AG04449 (cell line): ENCODE data around the gene ARHGEF18.

ENCODE experiments used
- CTCF ChIA-PET: fragments of 350-600 bp; formaldehyde crosslinking; extraction: SDS; loops from one replicate; lab custom pipeline; 2021; ENCODE audit warnings: antibody characterized with exemption; lab: Yijun Ruan, JAX
- POLR2A ChIA-PET: fragments of 400-600, 350-600 bp; formaldehyde crosslinking; extraction: SDS; loops from one replicate; lab custom pipeline; 2020; ENCODE audit warnings: antibody characterized with exemption, inconsistent platforms; lab: Yijun Ruan, JAX
- DNase-seq: peaks from one replicate; pipeline ENCODE4 v3.0.0-alpha.2; 2010; ENCODE audit warnings: low read depth, low spot score
- H3K4me3 ChIP-seq: 2 replicates; pipeline ENCODE4 v1.5.1; 2011; ENCODE audit warnings: low read depth, mild to moderate bottlenecking, control low read depth, low read length
- CTCF ChIP-seq: IDR thresholded peaks from one replicate; pipeline ENCODE4 v1.5.1; 2011; ENCODE audit warnings: mild to moderate bottlenecking, moderate library complexity, low read length, control low read depth, inconsistent platforms; ENCODE audit not compliant: insufficient read depth; ENCODE audit errors: missing control alignments

The ARHGEF18 gene

GRCh38 chr19:7355151-7355820 lies 6.5 kb downstream of the ARHGEF18 start:
- TF ChIP-seq CTCF = no peak
- H3K4me3 ChIP-seq = no peak overlapping the region
- CTCF ChIA-PET = interaction anchor here (0.8 to 6.3 kb wide), 28 partner anchors 11 to 447 kb away, joined by 3 to 92 read pairs (median 7); partner anchors contain the start of genes MCOLN1, PNPLA6 and TRAPPC5
- no peak for DNase-seq
- POLR2A ChIA-PET = no interaction called here

GRCh38 chr19:7355871-7356270 lies 7.1 kb downstream of the ARHGEF18 start:
- no peak for DNase-seq
- ChIA-PET POLR2A (no interaction called here), CTCF (interaction anchor here (0.8 to 6.3 kb wide), 19 partner anchors 11 to 446 kb away, joined by 3 to 92 read pairs (median 13); partner anchors contain the start of genes MCOLN1, PNPLA6 and TRAPPC5)
- H3K4me3 ChIP-seq = no peak overlapping the region
- no peak for TF ChIP-seq CTCF

- TF ChIP-seq CTCF = no peak
- CTCF ChIA-PET = interaction anchor here (0.7 to 6.3 kb wide), 12 partner anchors 9 to 445 kb away, joined by 3 to 92 read pairs (median 9); partner anchors contain the start of gene TRAPPC5
- POLR2A ChIA-PET = interaction anchor here (0.7 kb wide), 1 partner anchor 855 kb away, joined by 4 read pairs; no protein-coding TSS in a partner anchor
- no peak for DNase-seq
- no peak overlapping the region for H3K4me3 ChIP-seq
Observed at GRCh38 chr19:7356899-7357627, 8.3 kb downstream of the ARHGEF18 start.

- TF ChIP-seq CTCF = no peak
- ChIA-PET CTCF (interaction anchor here (1.3 to 6.3 kb wide), 5 partner anchors 17 to 323 kb away, joined by 4 to 92 read pairs (median 8); partner anchors contain the start of gene TRAPPC5), POLR2A (no interaction called here)
- no peak overlapping the region for H3K4me3 ChIP-seq
- DNase-seq = no peak
Observed at GRCh38 chr19:7358102-7358597, 9.4 kb downstream of the ARHGEF18 start.

GRCh38 chr19:7360393-7360984 lies 11.8 kb downstream of the ARHGEF18 start:
- H3K4me3 ChIP-seq = no peak overlapping the region
- ChIA-PET POLR2A (no interaction called here), CTCF (interaction anchor here (1.0 to 2.1 kb wide), 6 partner anchors 8 to 321 kb away, joined by 3 to 8 read pairs (median 4); partner anchors contain the start of genes ARHGEF18 and TRAPPC5)
- TF ChIP-seq CTCF = no peak
- DNase-seq = no peak
